ENCODE data around the gene TUBA3D. TPM values are rescaled to one million over a fixed set of nuclear protein-coding genes. Genes with fewer than 3 reads are reported as not detected.
"Not testable (repeated sequence)": the region's sequence is repeated elsewhere in the genome, so short reads cannot be mapped to it uniquely, and the experiment has no call there.

Gene TUBA3D
- total RNA-seq, 5 donors from 2014 or later (not counting 1 experiment from before 2014, with no cell fraction given) = not detected

DNA sequence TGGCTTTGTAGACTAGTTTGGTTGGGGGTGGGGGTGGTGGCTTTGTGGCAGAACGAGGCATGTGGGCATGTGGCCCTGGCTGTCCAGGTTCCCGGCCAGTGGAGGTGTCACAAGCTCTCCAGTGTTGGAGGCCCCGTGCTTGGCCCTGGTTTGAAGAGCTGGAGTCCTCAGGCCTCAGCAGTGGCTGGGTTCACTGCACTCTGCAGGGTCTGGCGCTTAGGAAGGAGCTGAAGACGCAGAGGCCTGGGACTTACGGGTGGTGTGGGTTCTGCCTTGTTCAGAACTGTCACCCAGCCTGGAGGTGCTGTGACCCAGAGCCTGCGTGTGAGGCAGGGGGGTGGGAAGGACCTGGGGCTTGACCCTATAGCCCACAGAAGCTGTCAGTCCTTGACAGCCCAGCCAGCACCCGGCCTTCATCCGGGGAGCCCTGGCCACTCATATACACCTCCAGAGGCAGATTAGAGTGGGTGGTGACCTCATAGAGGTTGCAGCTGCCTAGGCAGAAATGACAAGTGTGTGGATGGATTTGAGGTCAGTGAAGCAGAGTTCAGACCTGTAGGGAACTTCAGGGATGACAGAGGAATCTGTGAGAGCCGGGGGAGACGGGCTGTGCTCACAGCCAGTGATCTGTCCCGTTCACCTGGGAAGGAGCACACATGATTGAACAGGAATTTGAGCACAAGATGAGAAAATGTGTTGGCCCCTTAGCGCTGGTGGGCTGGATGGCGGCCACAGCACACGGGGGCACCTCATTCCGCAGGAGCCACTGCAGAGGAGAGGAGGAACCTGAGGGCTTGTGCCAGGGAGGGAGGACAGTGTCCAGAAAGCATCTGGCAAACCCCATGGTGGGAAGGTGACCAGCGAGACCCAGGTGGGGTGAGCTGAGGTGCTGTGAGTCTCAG is 36.3 kb downstream of the TUBA3D start:
- H3K27ac Mint-ChIP-seq = not testable (repeated sequence)

DNA sequence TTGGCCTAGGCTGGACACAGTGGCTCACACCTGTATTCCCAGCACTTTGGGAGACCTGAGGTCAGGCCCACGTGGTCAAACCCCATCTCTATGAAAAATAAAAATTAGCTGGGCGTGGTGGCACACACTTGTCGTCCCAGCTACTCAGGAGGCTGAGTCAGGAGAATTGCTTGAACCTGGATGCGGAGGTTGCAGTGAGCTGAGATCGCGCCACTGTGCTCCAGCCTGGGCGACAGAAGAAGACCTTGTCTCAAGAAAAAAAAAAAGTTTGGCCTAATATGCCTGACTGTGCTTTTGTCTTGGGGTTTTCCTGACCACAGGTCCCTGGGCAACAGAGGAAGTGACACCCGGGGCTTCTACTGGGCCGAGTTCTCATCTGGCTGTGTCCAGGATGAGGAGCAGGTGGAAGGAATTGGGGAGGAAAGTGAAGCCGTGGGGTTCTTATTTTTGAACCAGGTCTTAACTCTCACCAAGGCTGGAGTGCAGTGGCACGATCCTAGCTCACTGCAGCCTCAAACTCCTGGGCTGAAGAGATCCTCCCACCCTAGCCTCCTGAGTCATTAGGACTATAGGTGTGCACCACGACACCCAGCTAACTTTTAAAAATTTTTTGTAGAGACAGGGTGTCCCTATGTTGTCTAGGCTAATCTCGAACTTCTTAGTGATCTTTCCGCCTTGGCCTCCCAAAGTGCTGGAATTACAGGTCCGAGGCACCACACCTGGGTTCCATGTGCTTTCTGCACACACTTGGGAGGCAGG is 38.7 kb downstream of the TUBA3D start:
- H3K4me1 ChIP-seq (ENCODE audit: control insufficient read depth in 1 of 2, extremely low read depth in 1 of 2, insufficient read depth in 2 of 2, low read length in 2 of 2); H3K4me3 ChIP-seq (ENCODE audit: control insufficient read depth in 1 of 2, extremely low read depth in 1 of 2, low read length in 1 of 2); DNase-seq; H3K27ac Mint-ChIP-seq; H3K4me3 Mint-ChIP-seq; CTCF ChIA-PET; H3K27me3 Mint-ChIP-seq; H3K4me1 Mint-ChIP-seq; H3K27me3 ChIP-seq (replicated peaks in 1 of 2; ENCODE audit: control insufficient read depth in 2 of 2, extremely low read depth in 1 of 2, insufficient read depth in 2 of 2, low read length in 1 of 2); H3K9me3 ChIP-seq; ATAC-seq (replicated peaks in 1 of 4); H3K9me3 Mint-ChIP-seq; POLR2A ChIA-PET; H3K27ac ChIP-seq (ENCODE audit: low read length): not testable (repeated sequence)
- H3K36me3 ChIP-seq (ENCODE audit: control insufficient read depth in 2 of 2, extremely low read depth in 1 of 2, insufficient read depth in 1 of 2, low read length in 1 of 2) = peaks cover under 1 to 21% of the 10 kb centered on the region in 2 donors
- peaks cover 15% of the 10 kb centered on the region for H3K36me3 Mint-ChIP-seq
- 77% methylated on average over 7 of the region's 15 CpGs for WGBS (ENCODE audit: insufficient coverage)

More for the DNA sequence above, 36.3 kb downstream of the TUBA3D start:
- 82% methylated on average over 8 of the region's 17 CpGs for WGBS (ENCODE audit: insufficient coverage)
- H3K4me1 ChIP-seq (ENCODE audit: control insufficient read depth in 1 of 2, extremely low read depth in 1 of 2, insufficient read depth in 2 of 2, low read length in 2 of 2); ATAC-seq (replicated peaks in 1 of 4); CTCF ChIA-PET; H3K9me3 Mint-ChIP-seq; H3K27ac ChIP-seq (ENCODE audit: low read length); DNase-seq; H3K4me3 Mint-ChIP-seq; H3K27me3 ChIP-seq (replicated peaks in 1 of 2; ENCODE audit: control insufficient read depth in 2 of 2, extremely low read depth in 1 of 2, insufficient read depth in 2 of 2, low read length in 1 of 2); H3K4me3 ChIP-seq (ENCODE audit: control insufficient read depth in 1 of 2, extremely low read depth in 1 of 2, low read length in 1 of 2); H3K4me1 Mint-ChIP-seq; POLR2A ChIA-PET; H3K27me3 Mint-ChIP-seq; H3K9me3 ChIP-seq: not testable (repeated sequence)
- H3K36me3 Mint-ChIP-seq = peaks cover 23% of the 10 kb centered on the region
- peaks cover 5 to 34% of the 10 kb centered on the region in 2 donors for H3K36me3 ChIP-seq (ENCODE audit: control insufficient read depth in 2 of 2, extremely low read depth in 1 of 2, insufficient read depth in 1 of 2, low read length in 1 of 2)

DNA sequence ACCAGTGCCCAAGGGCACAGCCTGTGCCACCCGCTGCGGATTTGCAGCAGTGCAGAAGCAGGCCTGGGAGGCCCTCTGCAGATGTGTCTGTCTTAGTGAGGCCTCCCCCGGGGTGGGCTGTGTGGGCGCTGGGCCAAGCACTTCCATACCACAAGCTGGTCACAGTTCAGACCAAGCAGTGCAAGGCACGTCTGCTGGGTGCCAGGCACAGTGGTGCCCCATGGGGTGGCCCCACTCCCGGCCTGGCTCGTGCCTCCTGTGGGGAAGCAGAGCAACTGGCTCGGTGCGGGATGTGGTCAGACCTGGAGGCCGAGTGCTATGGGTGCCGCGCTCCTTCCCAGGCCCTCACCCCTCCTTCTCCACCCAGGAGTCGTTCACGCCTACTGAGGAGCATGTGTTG is 39.3 kb downstream of the TUBA3D start:
- H3K27ac Mint-ChIP-seq; H3K27me3 Mint-ChIP-seq; H3K27me3 ChIP-seq (replicated peaks in 1 of 2; ENCODE audit: control insufficient read depth in 2 of 2, extremely low read depth in 1 of 2, insufficient read depth in 2 of 2, low read length in 1 of 2); POLR2A ChIA-PET; DNase-seq; H3K9me3 ChIP-seq; H3K27ac ChIP-seq (ENCODE audit: low read length); ATAC-seq (replicated peaks in 1 of 4); H3K4me1 Mint-ChIP-seq; H3K4me3 Mint-ChIP-seq; H3K4me3 ChIP-seq (ENCODE audit: control insufficient read depth in 1 of 2, extremely low read depth in 1 of 2, low read length in 1 of 2); H3K4me1 ChIP-seq (ENCODE audit: control insufficient read depth in 1 of 2, extremely low read depth in 1 of 2, insufficient read depth in 2 of 2, low read length in 2 of 2); CTCF ChIA-PET; H3K9me3 Mint-ChIP-seq: not testable (repeated sequence)
- WGBS (ENCODE audit: insufficient coverage) = 73% methylated on average over 4 of the region's 14 CpGs
- peaks cover 12% of the 10 kb centered on the region for H3K36me3 Mint-ChIP-seq
- peaks cover 4 to 17% of the 10 kb centered on the region in 2 donors for H3K36me3 ChIP-seq (ENCODE audit: control insufficient read depth in 2 of 2, extremely low read depth in 1 of 2, insufficient read depth in 1 of 2, low read length in 1 of 2)

DNA sequence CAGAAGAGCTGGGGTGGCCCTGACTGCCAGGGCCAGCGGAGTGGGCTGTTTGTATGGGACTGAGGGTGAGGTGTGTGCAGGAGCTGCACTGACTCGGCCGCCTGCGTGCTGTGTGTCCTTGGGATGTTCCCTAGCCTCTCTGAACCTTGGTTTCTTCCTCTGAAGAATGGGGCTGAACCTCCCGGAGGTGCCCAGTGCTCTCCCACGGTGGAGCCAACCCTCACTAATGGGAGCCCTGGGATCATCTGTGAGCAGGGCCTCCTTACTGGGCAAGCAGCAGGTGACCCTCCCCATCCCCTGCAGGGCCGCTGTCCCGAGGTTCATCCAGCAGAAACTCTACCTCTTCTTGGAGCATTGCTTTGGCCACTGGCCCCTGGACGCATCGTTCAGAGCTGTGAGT is 40.1 kb downstream of the TUBA3D start:
- no peak overlapping the region for H3K4me3 ChIP-seq (ENCODE audit: control insufficient read depth in 1 of 2, extremely low read depth in 1 of 2, low read length in 1 of 2)
- Mint-ChIP-seq H3K4me1 (peaks cover 0 to 6% (median 0%) of the 10 kb centered on the region in 3 donors), H3K4me3 (no peak overlapping the region), H3K36me3 (peaks cover 12% of the 10 kb centered on the region), H3K9me3 (no peaks in the 10 kb centered on the region), H3K27ac (no peak overlapping the region), H3K27me3 (no peaks in the 10 kb centered on the region)
- H3K9me3 ChIP-seq = no peaks in the 10 kb centered on the region
- H3K36me3 ChIP-seq (ENCODE audit: control insufficient read depth in 2 of 2, extremely low read depth in 1 of 2, insufficient read depth in 1 of 2, low read length in 1 of 2) = peaks cover 4 to 17% of the 10 kb centered on the region in 2 donors
- peaks cover 0 to 5% of the 10 kb centered on the region in 2 experiments for H3K4me1 ChIP-seq (ENCODE audit: control insufficient read depth in 1 of 2, extremely low read depth in 1 of 2, insufficient read depth in 2 of 2, low read length in 2 of 2)
- DNase-seq = no peak
- WGBS (ENCODE audit: insufficient coverage) = 98% methylated on average over 5 of the region's 10 CpGs
- POLR2A ChIA-PET = no interaction called here
- H3K27me3 ChIP-seq (replicated peaks in 1 of 2; ENCODE audit: control insufficient read depth in 2 of 2, extremely low read depth in 1 of 2, insufficient read depth in 2 of 2, low read length in 1 of 2) = no peaks in the 10 kb centered on the region
- no peak overlapping the region for H3K27ac ChIP-seq (ENCODE audit: low read length)
- CTCF ChIA-PET = no interaction called here
- no peak for ATAC-seq (replicated peaks in 1 of 4)

DNA sequence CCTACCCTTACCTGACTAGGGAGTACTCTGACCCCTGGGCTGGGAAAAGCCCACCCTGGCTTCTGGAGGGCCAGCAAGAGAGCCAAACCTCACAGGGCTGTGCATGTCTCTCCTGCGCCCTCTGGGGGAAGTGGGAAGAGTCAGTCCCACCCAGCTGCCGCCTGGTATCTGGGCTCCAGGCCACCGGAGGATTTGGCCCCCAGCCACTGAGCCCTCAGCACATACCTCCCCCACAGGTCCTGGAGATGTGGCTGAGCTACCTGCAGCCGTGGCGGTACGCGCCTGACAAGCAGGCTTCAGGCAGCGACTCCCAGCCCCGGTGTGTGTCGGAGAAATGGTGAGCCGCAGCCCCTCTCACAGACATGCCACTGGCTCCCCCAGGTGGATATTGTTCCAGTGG is 40.7 kb downstream of the TUBA3D start:
- POLR2A ChIA-PET; H3K27me3 ChIP-seq (replicated peaks in 1 of 2; ENCODE audit: control insufficient read depth in 2 of 2, extremely low read depth in 1 of 2, insufficient read depth in 2 of 2, low read length in 1 of 2); ATAC-seq (replicated peaks in 1 of 4); H3K27ac Mint-ChIP-seq; H3K4me3 Mint-ChIP-seq; H3K9me3 Mint-ChIP-seq; DNase-seq; CTCF ChIA-PET; H3K27me3 Mint-ChIP-seq; H3K9me3 ChIP-seq; H3K4me1 ChIP-seq (ENCODE audit: control insufficient read depth in 1 of 2, extremely low read depth in 1 of 2, insufficient read depth in 2 of 2, low read length in 2 of 2); H3K4me3 ChIP-seq (ENCODE audit: control insufficient read depth in 1 of 2, extremely low read depth in 1 of 2, low read length in 1 of 2); H3K27ac ChIP-seq (ENCODE audit: low read length); H3K4me1 Mint-ChIP-seq: not testable (repeated sequence)
- peaks cover 12% of the 10 kb centered on the region for H3K36me3 Mint-ChIP-seq
- whole genome bisulfite sequencing (ENCODE audit: insufficient coverage) = 79% methylated on average over 6 of the region's 11 CpGs
- peaks cover 7 to 17% of the 10 kb centered on the region in 2 donors for H3K36me3 ChIP-seq (ENCODE audit: control insufficient read depth in 2 of 2, extremely low read depth in 1 of 2, insufficient read depth in 1 of 2, low read length in 1 of 2)

DNA sequence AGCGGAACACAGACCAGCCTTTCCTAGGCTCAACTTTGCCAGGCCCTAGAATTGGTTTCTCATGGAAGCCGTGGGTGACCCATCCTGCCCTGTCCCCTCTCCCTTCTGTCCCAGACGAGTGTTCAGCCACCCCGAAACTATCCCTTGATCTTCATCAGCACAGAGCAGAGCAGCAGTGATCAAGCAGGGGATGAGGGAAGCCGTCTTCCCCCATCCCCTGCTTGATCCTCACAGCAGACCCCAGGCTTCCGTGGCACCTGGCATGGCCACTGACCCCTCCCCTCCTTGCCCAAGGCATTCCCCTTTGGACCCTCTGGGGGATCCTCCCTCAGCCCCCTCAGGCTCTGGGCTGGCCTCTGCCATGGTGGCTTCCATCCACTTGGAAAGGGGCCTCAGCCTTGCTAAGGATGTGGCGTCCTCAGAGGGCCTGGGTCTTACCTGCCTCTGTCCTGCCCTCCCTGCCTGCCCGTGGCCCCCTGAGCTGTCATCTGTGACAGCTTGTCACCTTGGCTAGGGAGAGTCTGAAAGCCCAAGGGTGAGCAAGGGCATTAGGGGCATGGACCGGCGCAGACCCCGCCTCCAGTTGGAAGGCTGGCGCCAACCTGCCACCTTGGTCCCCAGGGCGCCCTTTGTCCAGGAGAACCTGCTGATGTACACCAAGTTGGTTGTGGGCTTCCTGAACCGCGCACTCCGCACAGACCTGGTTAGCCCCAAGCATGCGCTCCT is 41.4 kb downstream of the TUBA3D start:
- Mint-ChIP-seq H3K27ac (no peak overlapping the region), H3K36me3 (peaks cover 12% of the 10 kb centered on the region)
- POLR2A ChIA-PET = no interaction called here

More for the DNA sequence above, 41.4 kb downstream of the TUBA3D start:
- no peak overlapping the region for H3K4me3 Mint-ChIP-seq
- H3K4me1 Mint-ChIP-seq = peaks cover 0 to 6% (median 0%) of the 10 kb centered on the region in 3 donors
- H3K27me3 Mint-ChIP-seq = no peaks in the 10 kb centered on the region
- H3K4me3 ChIP-seq (ENCODE audit: control insufficient read depth in 1 of 2, extremely low read depth in 1 of 2, low read length in 1 of 2) = no peak overlapping the region
- CTCF ChIA-PET = no interaction called here
- H3K4me1 ChIP-seq (ENCODE audit: control insufficient read depth in 1 of 2, extremely low read depth in 1 of 2, insufficient read depth in 2 of 2, low read length in 2 of 2) = peaks cover 0 to 5% of the 10 kb centered on the region in 2 experiments
- H3K36me3 ChIP-seq (ENCODE audit: control insufficient read depth in 2 of 2, extremely low read depth in 1 of 2, insufficient read depth in 1 of 2, low read length in 1 of 2) = peaks cover 12 to 17% of the 10 kb centered on the region in 2 donors
- no peaks in the 10 kb centered on the region for H3K9me3 Mint-ChIP-seq
- 95% methylated on average over 17 of the region's 17 CpGs for WGBS (ENCODE audit: insufficient coverage)
- H3K9me3 ChIP-seq = no peaks in the 10 kb centered on the region
- no peak overlapping the region for H3K27ac ChIP-seq (ENCODE audit: low read length)
- DNase-seq (no peak), ATAC-seq (replicated peaks in 1 of 4) (no peak)
- H3K27me3 ChIP-seq (replicated peaks in 1 of 2; ENCODE audit: control insufficient read depth in 2 of 2, extremely low read depth in 1 of 2, insufficient read depth in 2 of 2, low read length in 1 of 2) = no peaks in the 10 kb centered on the region
